Vagina (tissue), 2 donors: ENCODE data around the gene CRTAC1.
"Not testable (repeated sequence)": the region's sequence is repeated elsewhere in the genome, so short reads cannot be mapped to it uniquely, and the experiment has no call there.

ENCODE experiments used
- POLR2A ChIP-seq, 2 donors: fragments of 450-650 bp; IDR thresholded peaks; one replicate each; pipeline ENCODE4 v1.6.1; 2017; ENCODE audit warnings: antibody characterized with exemption in 2 of 2, mild to moderate bottlenecking in 2 of 2, moderate library complexity in 2 of 2
- POLR2AphosphoS5 ChIP-seq, 2 donors: sonication (generic); formaldehyde crosslinking; IDR thresholded peaks; one replicate each; pipeline ENCODE4 v1.9.0; 2017; ENCODE audit warnings: antibody characterized with exemption in 2 of 2, mild to moderate bottlenecking in 2 of 2, low read depth in 1 of 2; ENCODE audit not compliant: insufficient read depth in 1 of 2
- TF ChIP-seq, protein P1 (sequence below), 3 experiments: fragments of 450-650 bp in 2 of 3; fragments of 200-600 bp in 1 of 3; sonication (generic) in 1 of 3; IDR thresholded peaks; one replicate each; pipeline ENCODE4 v1.5.1; 2017 to 2019; ENCODE audit warnings: antibody characterized with exemption in 3 of 3, mild to moderate bottlenecking in 2 of 3, moderate library complexity in 2 of 3

DNA sequence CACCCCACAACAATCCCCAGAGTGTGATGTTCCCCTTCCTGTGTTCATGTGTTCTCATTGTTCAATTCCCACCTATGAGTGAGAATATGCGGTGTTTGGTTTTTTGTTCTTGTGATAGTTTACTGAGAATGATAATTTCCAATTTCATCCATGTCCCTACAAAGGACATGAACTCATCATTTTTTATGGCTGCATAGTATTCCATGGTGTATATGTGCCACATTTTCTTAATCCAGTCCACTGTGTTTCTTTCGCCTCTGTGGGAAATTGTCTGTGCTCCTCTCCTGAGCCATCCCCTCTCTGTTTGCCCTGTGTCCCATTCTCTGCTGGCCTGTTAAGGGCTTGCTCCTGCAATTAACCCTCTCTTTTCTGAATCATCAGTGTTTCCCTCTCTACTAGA lies 186.4 kb downstream of the CRTAC1 start:
- TF ChIP-seq, protein P1, sequence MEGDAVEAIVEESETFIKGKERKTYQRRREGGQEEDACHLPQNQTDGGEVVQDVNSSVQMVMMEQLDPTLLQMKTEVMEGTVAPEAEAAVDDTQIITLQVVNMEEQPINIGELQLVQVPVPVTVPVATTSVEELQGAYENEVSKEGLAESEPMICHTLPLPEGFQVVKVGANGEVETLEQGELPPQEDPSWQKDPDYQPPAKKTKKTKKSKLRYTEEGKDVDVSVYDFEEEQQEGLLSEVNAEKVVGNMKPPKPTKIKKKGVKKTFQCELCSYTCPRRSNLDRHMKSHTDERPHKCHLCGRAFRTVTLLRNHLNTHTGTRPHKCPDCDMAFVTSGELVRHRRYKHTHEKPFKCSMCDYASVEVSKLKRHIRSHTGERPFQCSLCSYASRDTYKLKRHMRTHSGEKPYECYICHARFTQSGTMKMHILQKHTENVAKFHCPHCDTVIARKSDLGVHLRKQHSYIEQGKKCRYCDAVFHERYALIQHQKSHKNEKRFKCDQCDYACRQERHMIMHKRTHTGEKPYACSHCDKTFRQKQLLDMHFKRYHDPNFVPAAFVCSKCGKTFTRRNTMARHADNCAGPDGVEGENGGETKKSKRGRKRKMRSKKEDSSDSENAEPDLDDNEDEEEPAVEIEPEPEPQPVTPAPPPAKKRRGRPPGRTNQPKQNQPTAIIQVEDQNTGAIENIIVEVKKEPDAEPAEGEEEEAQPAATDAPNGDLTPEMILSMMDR (IDR thresholded peaks at IDR 0.05) = not testable (repeated sequence)
- not testable (repeated sequence) for TF ChIP-seq POLR2A (IDR thresholded peaks at IDR 0.05); POLR2AphosphoS5 (IDR thresholded peaks at IDR 0.05; ENCODE audit: insufficient read depth in 1 of 2, low read depth in 1 of 2)
